ENCODE data around the gene MIA3. TPM values are rescaled to one million over a fixed set of nuclear protein-coding genes. Genes with fewer than 3 reads are reported as not detected.

Gene MIA3
- 68.3 and 71.5 TPM in 2 replicates for total RNA-seq

GRCh38 chr1:222618001-222618879, at the start of gene MIA3:
Gene MIA3, plus strand, starts transcription at chr1:222618097. Its CDS starts 14 bp downstream, at chr1:222618111.

GRCh38 chr1:222589462-222590302, 28.2 kb upstream of the MIA3 start, which contains the start of gene TAF1A:
Gene TAF1A, minus strand, starts transcription at chr1:222589933.

DNA sequence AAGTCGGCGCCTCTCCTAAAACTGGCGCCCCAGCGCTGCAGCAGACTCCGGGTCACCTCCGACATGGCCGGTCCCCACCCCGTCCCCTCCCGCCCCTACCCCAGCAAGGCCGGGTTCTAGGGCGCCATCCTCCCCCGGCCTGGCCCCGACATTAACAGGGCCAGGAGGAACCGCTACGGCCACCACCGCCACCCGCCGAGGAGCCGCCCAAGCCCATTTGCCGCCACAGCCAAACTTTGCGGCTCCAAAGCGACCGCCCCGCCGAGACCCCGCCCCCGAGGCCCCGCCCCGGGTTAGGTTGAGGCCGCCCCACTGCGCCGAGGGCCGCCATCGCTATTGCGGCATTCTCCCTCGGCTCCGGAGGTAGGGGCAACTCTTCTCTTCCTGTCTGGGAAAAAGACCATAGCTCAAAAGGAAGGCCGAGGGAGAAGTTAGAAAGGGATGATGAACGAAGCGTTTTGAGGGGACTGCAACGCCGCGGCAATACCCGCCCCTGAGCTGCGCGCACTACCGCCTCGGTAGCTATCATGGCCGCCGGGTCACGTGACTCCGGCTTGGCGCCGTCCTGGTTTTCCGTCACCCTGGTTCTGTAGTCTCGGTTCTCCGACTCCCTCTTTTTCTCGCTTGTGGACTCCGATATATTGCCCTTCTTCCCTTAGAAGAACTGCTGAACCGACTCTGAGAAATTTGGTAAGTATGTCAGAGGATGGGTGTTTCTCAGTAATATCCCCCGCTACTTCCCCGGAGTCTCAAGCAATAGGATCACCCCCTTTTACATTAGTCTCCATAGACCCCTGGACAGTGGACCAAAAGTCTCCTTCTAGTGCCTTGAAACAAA, 94.6 kb downstream of the MIA3 start, which contains the start of the genes AIDA and BROX:
TSS of gene AIDA (minus strand) at position 239 of the 838 bp plus-strand sequence. CDS start at position 65, 174 bp downstream.
TSS of gene BROX (plus strand) at position 312 of the 838 bp plus-strand sequence. CDS start 3,136 bp downstream, outside the sequence.

Other genes starting within 250 kb of the MIA3 start
- 0.09 TPM in 1 of 2 replicates, not detected in the other for gene HHIPL2, start 70.0 kb upstream of the MIA3 start, total RNA-seq
- gene TAF1A, start 28.2 kb upstream of the MIA3 start, total RNA-seq: 12.5 and 15.7 TPM in 2 replicates
- 49.9 and 102 TPM in 2 replicates for gene AIDA, start 94.4 kb downstream of the MIA3 start, total RNA-seq
- 33.6 and 45.0 TPM in 2 replicates for gene BROX, start 94.5 kb downstream of the MIA3 start, total RNA-seq
- not detected in 2 replicates for gene FAM177B, start 119.1 kb downstream of the MIA3 start, total RNA-seq
- gene DISP1, start 196.9 kb downstream of the MIA3 start, total RNA-seq: 6.8 and 7.2 TPM in 2 replicates